ENCODE data around the gene BANP. TPM values are rescaled to one million over a fixed set of nuclear protein-coding genes. Genes with fewer than 3 reads are reported as not detected.
"Not testable (repeated sequence)": the region's sequence is repeated elsewhere in the genome, so short reads cannot be mapped to it uniquely, and the experiment has no call there.

BANP gene
- total and polyA plus RNA-seq, 3 donors from 2014 or later: 25.3 to 60.2 (median 55.9) TPM

DNA sequence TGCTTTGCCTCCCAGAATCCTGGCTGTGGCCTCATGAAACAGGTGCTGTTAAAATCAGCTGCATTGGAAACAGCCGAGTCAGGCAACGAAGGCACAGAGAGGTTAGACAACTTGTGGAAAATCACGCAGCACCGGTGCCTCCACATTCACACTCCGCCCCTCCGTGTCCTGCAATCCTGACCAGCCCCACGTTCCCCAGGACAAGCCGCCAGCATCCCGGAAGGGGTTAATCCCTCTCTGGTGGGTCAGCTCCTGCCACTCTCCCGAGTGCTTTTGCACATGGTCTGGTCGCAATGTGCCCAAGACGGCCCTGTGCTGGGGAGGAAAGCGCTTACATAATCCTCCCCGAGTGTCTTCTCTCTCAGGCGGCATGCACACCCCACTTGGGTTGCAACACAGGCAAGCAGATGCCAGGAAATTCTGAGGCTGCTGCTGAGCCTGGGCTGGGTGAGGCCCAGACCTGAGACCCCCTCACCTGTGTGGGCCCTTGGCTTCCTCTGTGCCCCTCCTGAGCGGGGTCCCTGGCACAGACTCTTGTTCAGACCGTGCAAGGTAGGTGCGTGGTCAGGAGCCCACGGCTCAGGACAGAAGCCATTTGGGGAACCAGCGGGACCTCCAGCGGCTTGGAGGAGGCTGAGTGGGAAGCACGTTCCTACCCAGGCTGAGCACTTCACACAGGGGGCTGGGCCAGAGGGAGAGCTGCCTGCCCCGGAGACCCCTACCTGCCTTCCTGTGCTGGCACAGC, 138.6 kb downstream of the BANP start:
- intact Hi-C loops (cut with DNase I; ENCODE audit: low total_unique reads); H3K27ac ChIP-seq; H3K27me3 ChIP-seq; H3K4me1 ChIP-seq; DNase-seq; H3K9me3 ChIP-seq; H3K4me3 ChIP-seq; H3K36me3 ChIP-seq (ENCODE audit: low read depth, missing control alignments): not testable (repeated sequence)
- 78 to 85% methylated on average over 4 to 22 of the region's 23 CpGs for WGBS, 2 donors

GRCh38 chr16:88090377-88091175, 139.3 kb downstream of the BANP start:
- H3K27ac ChIP-seq; DNase-seq; intact Hi-C loops (cut with DNase I; ENCODE audit: low total_unique reads); H3K36me3 ChIP-seq (ENCODE audit: low read depth, missing control alignments); H3K27me3 ChIP-seq; H3K4me1 ChIP-seq; H3K9me3 ChIP-seq; H3K4me3 ChIP-seq: not testable (repeated sequence)
- 71 to 81% methylated on average over 19 to 37 of the region's 38 CpGs for WGBS, 2 donors

- DNase-seq; H3K9me3 ChIP-seq; H3K4me1 ChIP-seq; H3K27me3 ChIP-seq; intact Hi-C loops (cut with DNase I; ENCODE audit: low total_unique reads); H3K27ac ChIP-seq; H3K36me3 ChIP-seq (ENCODE audit: low read depth, missing control alignments); H3K4me3 ChIP-seq: not testable (repeated sequence)
- WGBS, 2 donors: 39 to 84% methylated on average over 5 to 25 of the region's 35 CpGs
These were observed 140.2 kb downstream of the BANP start for GRCh38 chr16:88091221-88091971.

GRCh38 chr16:88091972-88092302, 140.7 kb downstream of the BANP start:
- H3K36me3 ChIP-seq (ENCODE audit: low read depth, missing control alignments); H3K9me3 ChIP-seq; H3K4me1 ChIP-seq; DNase-seq; H3K27ac ChIP-seq; H3K27me3 ChIP-seq; H3K4me3 ChIP-seq; intact Hi-C loops (cut with DNase I; ENCODE audit: low total_unique reads): not testable (repeated sequence)
- 65% methylated on average over 6 of the region's 9 CpGs; no CpG with 5 or more reads in 1 of the 2 donors for WGBS, 2 donors

- H3K27me3 ChIP-seq; H3K4me1 ChIP-seq; H3K27ac ChIP-seq; H3K9me3 ChIP-seq; H3K36me3 ChIP-seq (ENCODE audit: low read depth, missing control alignments); DNase-seq; intact Hi-C loops (cut with DNase I; ENCODE audit: low total_unique reads); H3K4me3 ChIP-seq: not testable (repeated sequence)
- WGBS, 2 donors: 82% methylated on average over 12 of the region's 34 CpGs; no CpG with 5 or more reads in 1 of the 2 donors
These were observed 141.7 kb downstream of the BANP start for GRCh38 chr16:88092791-88093555.

GRCh38 chr16:88093556-88094252, 142.5 kb downstream of the BANP start:
- H3K9me3 ChIP-seq; H3K4me1 ChIP-seq; H3K27me3 ChIP-seq; H3K36me3 ChIP-seq (ENCODE audit: low read depth, missing control alignments); H3K27ac ChIP-seq; H3K4me3 ChIP-seq; DNase-seq; intact Hi-C loops (cut with DNase I; ENCODE audit: low total_unique reads): not testable (repeated sequence)
- 59 to 71% methylated on average over 18 to 24 of the region's 25 CpGs for WGBS, 2 donors

DNA sequence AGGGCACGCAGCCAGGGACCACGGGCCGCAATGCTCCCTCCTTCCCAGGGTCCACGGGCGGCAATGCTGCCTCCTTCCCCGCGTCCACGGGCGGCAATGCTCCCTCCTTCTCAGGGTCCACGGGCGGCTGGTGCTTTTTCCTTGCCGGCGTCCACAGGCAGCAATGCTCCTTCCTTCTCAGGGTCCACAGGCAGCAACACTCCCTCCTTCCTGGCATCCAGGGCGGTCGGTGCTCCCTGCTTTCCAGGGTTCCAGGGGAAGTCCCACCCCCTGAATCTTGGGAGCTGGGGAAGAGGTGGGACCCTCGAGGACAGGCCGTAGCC, 143.0 kb downstream of the BANP start:
- DNase-seq; H3K4me1 ChIP-seq; H3K4me3 ChIP-seq; H3K36me3 ChIP-seq (ENCODE audit: low read depth, missing control alignments); intact Hi-C loops (cut with DNase I; ENCODE audit: low total_unique reads); H3K27me3 ChIP-seq; H3K27ac ChIP-seq; H3K9me3 ChIP-seq: not testable (repeated sequence)
- 49 to 70% methylated on average over 8 to 17 of the region's 17 CpGs for WGBS, 2 donors

GRCh38 chr16:88094900-88095299, 143.7 kb downstream of the BANP start:
- WGBS, 2 donors: 89 to 94% methylated on average over 3 of the region's 3 CpGs
- H3K4me1 ChIP-seq; H3K4me3 ChIP-seq; DNase-seq; H3K27me3 ChIP-seq; intact Hi-C loops (cut with DNase I; ENCODE audit: low total_unique reads); H3K36me3 ChIP-seq (ENCODE audit: low read depth, missing control alignments); H3K9me3 ChIP-seq; H3K27ac ChIP-seq: not testable (repeated sequence)

GRCh38 chr16:88096659-88097058, 145.4 kb downstream of the BANP start:
- H3K27ac ChIP-seq; H3K9me3 ChIP-seq; H3K27me3 ChIP-seq; H3K4me1 ChIP-seq; H3K36me3 ChIP-seq (ENCODE audit: low read depth, missing control alignments); intact Hi-C loops (cut with DNase I; ENCODE audit: low total_unique reads); H3K4me3 ChIP-seq; DNase-seq: not testable (repeated sequence)
- 100% methylated on average over 1 to 2 of the region's 2 CpGs for WGBS, 2 donors

DNA sequence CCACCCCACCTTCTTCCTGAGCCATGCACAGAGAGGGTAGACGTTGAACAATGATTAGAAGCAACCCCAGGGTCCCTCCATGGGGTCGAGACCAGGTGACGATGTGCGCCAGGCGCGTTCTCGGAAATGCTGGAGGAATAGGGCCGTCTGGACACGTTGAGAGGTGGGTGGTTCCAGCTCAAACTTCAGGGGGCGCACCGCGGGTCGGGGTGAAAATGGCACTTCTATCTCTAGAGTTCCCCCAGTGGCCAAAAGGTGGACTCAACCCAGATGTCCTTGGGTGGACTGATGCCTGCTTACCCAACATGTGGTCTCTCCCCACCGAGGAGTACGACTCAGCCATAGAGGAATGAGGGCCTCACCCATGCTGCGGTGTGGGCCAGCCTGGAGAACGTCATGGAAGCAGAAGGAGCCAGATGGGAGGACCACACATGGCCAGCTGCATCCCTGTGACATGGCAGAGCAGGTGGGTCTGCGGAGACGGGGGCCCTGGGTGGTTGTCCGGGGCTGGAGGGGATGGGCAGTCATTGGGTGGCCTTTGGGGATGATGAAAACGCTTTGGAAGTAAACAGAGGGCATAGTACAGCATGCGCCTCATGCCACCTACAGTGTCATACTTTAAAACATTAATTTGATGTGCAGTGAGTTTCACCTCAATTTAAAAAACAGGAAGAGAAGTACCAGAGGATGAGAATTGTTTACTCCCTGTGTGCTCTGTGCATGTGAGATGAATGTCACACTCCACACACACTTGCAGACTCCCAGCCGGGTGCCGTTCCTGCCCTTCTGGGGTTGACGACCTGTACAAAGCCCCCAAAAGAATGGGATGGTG, 147.7 kb downstream of the BANP start:
- intact Hi-C loops (cut with DNase I; ENCODE audit: low total_unique reads); H3K27me3 ChIP-seq; H3K9me3 ChIP-seq; H3K4me1 ChIP-seq; H3K36me3 ChIP-seq (ENCODE audit: low read depth, missing control alignments); H3K4me3 ChIP-seq; H3K27ac ChIP-seq; DNase-seq: not testable (repeated sequence)
- 89 to 94% methylated on average over 24 to 25 of the region's 25 CpGs for WGBS, 2 donors
